HepG2 (cell line): ENCODE results near the gene CXCR5.

Experiments
- ATF1 ChIP-seq: IDR thresholded peaks from 2 replicates; pipeline ENCODE4 v1.6.1; 2016; ENCODE audit warnings: mild to moderate bottlenecking, control low read depth
- EP300 ChIP-seq, 3 experiments: sonication (generic) in 1 of 3; formaldehyde crosslinking in 1 of 3; IDR thresholded peaks; 2 replicates each; pipeline versions ENCODE4 v1.5.1 to v1.6.1; 2011 to 2020; ENCODE audit warnings: low read depth in 2 of 3, low read length in 2 of 3, borderline replicate concordance in 1 of 3, improper control_type of control experiment in 1 of 3, mild to moderate bottlenecking in 1 of 3, missing genetic modification reagents in 1 of 3, moderate library complexity in 1 of 3
- EZH2 ChIP-seq: conservative IDR thresholded peaks from 2 replicates; pipeline ENCODE4 v1.6.1; 2012; ENCODE audit warnings: mild to moderate bottlenecking, low read depth, low read length, moderate library complexity
- HBP1 ChIP-seq: IDR thresholded peaks from 2 replicates; pipeline ENCODE4 v1.6.1; 2016; ENCODE audit warnings: low read depth, control low read depth
- NFKB2 ChIP-seq: sonication (generic); formaldehyde crosslinking; IDR thresholded peaks from 2 replicates; pipeline ENCODE4 v1.4.0; 2020; ENCODE audit warnings: missing genetic modification reagents, borderline replicate concordance
- PAX8 ChIP-seq: sonication (generic); formaldehyde crosslinking; IDR thresholded peaks from 2 replicates; pipeline ENCODE4 v1.8.0; 2022; ENCODE audit warnings: mild to moderate bottlenecking, missing genetic modification reagents, borderline replicate concordance
- POLR2AphosphoS5 ChIP-seq: IDR thresholded peaks from 2 replicates; pipeline ENCODE4 v1.6.1; 2012; ENCODE audit warnings: low read depth, low read length
- REL ChIP-seq: sonication (generic); formaldehyde crosslinking; conservative IDR thresholded peaks from 2 replicates; pipeline ENCODE4 v1.8.0; 2022; ENCODE audit warnings: mild to moderate bottlenecking, missing genetic modification reagents, moderate library complexity
- ZFP36 ChIP-seq: fragments of 150-350 bp; IDR thresholded peaks from 2 replicates; pipeline ENCODE4 v1.6.1; 2018; ENCODE audit warnings: borderline replicate concordance, low read length, low read depth; ENCODE audit not compliant: partially characterized antibody
- ZKSCAN8 ChIP-seq: IDR thresholded peaks from 2 replicates; pipeline ENCODE4 v1.6.1; 2016; ENCODE audit warnings: borderline replicate concordance, missing genetic modification reagents, missing compliant biosample characterization
- ZNF614 ChIP-seq: IDR thresholded peaks from 2 replicates; pipeline ENCODE4 v1.6.1; 2018; ENCODE audit warnings: missing biosample characterization, missing genetic modification reagents, inconsistent platforms, borderline replicate concordance
- TF ChIP-seq, protein P1 (sequence below): sonication (generic); formaldehyde crosslinking; IDR thresholded peaks from 2 replicates; pipeline ENCODE4 v1.5.0; 2020; ENCODE audit warnings: mild to moderate bottlenecking, missing genetic modification reagents, moderate library complexity
- TF ChIP-seq, protein P2 (sequence below): sonication (generic); formaldehyde crosslinking; IDR thresholded peaks from 2 replicates; pipeline ENCODE4 v1.8.1; 2023; ENCODE audit warnings: mild to moderate bottlenecking, moderate library complexity, missing genetic modification reagents
- TF ChIP-seq, protein P3 (sequence below): sonication (generic); formaldehyde crosslinking; IDR thresholded peaks from 2 replicates; pipeline ENCODE4 v1.5.0; 2020; ENCODE audit warnings: missing genetic modification reagents

- TF ChIP-seq EP300 (IDR thresholded peaks at IDR 0.05; ENCODE audit: low read depth in 2 of 2, low read length in 2 of 2) (no peak), EP300 (CRISPR knock-in tag; IDR thresholded peaks at IDR 0.05; ENCODE audit: borderline replicate concordance) (no peak), PAX8 (CRISPR knock-in tag) (no peak), REL (no peak), EZH2 (no peak), HBP1 (no peak), ZNF614 (CRISPR knock-in tag) (no peak), POLR2AphosphoS5 (no peak), ZKSCAN8 (CRISPR knock-in tag) (no peak), NFKB2 (CRISPR knock-in tag) (no peak), ZFP36 (no peak), ATF1 (no peak)
- TF ChIP-seq, protein P1, sequence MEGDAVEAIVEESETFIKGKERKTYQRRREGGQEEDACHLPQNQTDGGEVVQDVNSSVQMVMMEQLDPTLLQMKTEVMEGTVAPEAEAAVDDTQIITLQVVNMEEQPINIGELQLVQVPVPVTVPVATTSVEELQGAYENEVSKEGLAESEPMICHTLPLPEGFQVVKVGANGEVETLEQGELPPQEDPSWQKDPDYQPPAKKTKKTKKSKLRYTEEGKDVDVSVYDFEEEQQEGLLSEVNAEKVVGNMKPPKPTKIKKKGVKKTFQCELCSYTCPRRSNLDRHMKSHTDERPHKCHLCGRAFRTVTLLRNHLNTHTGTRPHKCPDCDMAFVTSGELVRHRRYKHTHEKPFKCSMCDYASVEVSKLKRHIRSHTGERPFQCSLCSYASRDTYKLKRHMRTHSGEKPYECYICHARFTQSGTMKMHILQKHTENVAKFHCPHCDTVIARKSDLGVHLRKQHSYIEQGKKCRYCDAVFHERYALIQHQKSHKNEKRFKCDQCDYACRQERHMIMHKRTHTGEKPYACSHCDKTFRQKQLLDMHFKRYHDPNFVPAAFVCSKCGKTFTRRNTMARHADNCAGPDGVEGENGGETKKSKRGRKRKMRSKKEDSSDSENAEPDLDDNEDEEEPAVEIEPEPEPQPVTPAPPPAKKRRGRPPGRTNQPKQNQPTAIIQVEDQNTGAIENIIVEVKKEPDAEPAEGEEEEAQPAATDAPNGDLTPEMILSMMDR (CRISPR knock-in tag), result no peak
- TF ChIP-seq, protein P2, sequence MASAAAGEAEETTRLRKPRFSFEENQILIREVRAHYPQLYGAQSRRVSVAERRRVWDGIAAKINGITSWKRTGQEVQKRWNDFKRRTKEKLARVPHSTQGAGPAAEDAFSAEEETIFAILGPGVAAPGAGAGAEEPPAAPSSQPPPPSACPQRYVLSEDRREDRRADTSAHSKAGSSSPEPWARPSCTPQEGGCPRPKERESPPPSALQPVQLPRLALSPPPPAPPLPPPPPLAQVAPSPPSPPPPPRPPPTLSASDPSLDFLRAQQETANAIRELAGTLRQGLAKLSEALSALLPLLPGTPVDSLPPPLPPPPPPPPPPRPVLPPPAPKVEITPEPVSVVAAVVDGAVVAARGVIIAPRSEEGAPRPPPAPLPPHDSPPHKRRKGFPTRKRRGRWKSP (CRISPR knock-in tag), result no peak
- TF ChIP-seq, protein P3, sequence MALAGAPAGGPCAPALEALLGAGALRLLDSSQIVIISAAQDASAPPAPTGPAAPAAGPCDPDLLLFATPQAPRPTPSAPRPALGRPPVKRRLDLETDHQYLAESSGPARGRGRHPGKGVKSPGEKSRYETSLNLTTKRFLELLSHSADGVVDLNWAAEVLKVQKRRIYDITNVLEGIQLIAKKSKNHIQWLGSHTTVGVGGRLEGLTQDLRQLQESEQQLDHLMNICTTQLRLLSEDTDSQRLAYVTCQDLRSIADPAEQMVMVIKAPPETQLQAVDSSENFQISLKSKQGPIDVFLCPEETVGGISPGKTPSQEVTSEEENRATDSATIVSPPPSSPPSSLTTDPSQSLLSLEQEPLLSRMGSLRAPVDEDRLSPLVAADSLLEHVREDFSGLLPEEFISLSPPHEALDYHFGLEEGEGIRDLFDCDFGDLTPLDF (CRISPR knock-in tag), result no peak
Measured at GRCh38 chr11:118882491-118882890, 1.2 kb upstream of the CXCR5 start.
